H1 (cell line): ENCODE results near the gene TMEM63C. TPM values are rescaled to one million over a fixed set of nuclear protein-coding genes. Genes with fewer than 3 reads are reported as not detected.

Source experiments
- ASH2L ChIP-seq: fragments of 200-600, 300-600 bp; sonication (generic); IDR thresholded peaks from one replicate; pipeline ENCODE4 v1.7.1; 2017; ENCODE audit warnings: low read length
- ATF2 ChIP-seq: IDR thresholded peaks from 2 replicates; pipeline ENCODE4 v1.6.1; 2012; ENCODE audit warnings: low read length, inconsistent platforms
- BCL11A ChIP-seq, 2 experiments: IDR thresholded peaks; one replicate each; pipeline ENCODE4 v1.6.1; 2011; ENCODE audit warnings: low read depth in 2 of 2, low read length in 2 of 2, mild to moderate bottlenecking in 2 of 2
- BRCA1 ChIP-seq: IDR thresholded peaks from 2 replicates; pipeline ENCODE4 v1.6.1; 2012; ENCODE audit warnings: low read depth, low read length, improper control_type of control experiment
- CBX5 ChIP-seq: fragments of 300-800, 300-1000 bp; sonication (generic); IDR thresholded peaks from 2 replicates; pipeline ENCODE4 v1.7.1; 2016; ENCODE audit warnings: antibody characterized with exemption, low read length, low read depth
- CREB1 ChIP-seq: IDR thresholded peaks from 2 replicates; pipeline ENCODE4 v1.6.1; 2012; ENCODE audit warnings: inconsistent platforms
- E2F6 ChIP-seq: IDR thresholded peaks from 2 replicates; pipeline ENCODE4 v1.6.1; 2012; ENCODE audit warnings: inconsistent platforms
- EGR1 ChIP-seq: IDR thresholded peaks from 2 replicates; pipeline ENCODE4 v1.6.1; 2011; ENCODE audit warnings: low read depth, low read length, borderline replicate concordance
- EP300 ChIP-seq, 2 experiments: IDR thresholded peaks; 1 replicate in 1 of 2; 2 replicates in 1 of 2; pipeline ENCODE4 v1.6.1; 2011 to 2012; ENCODE audit warnings: low read depth in 2 of 2, low read length in 2 of 2, mild to moderate bottlenecking in 2 of 2, borderline replicate concordance in 1 of 2, inconsistent platforms in 1 of 2, moderate library complexity in 1 of 2
- GABPA ChIP-seq: IDR thresholded peaks from 2 replicates; pipeline ENCODE4 v1.6.1; 2011; ENCODE audit warnings: mild to moderate bottlenecking, low read length, moderate library complexity, borderline replicate concordance; ENCODE audit not compliant: insufficient read depth
- HDAC2 ChIP-seq, 2 experiments: fragments of 300-600 bp in 1 of 2; sonication (generic) in 1 of 2; IDR thresholded peaks; 2 replicates each; pipeline ENCODE4 v1.6.1; 2011 to 2012; ENCODE audit warnings: low read depth in 2 of 2, low read length in 2 of 2, mild to moderate bottlenecking in 2 of 2, moderate library complexity in 2 of 2, borderline replicate concordance in 1 of 2, inconsistent platforms in 1 of 2
- RAD21 ChIP-seq, 2 experiments: IDR thresholded peaks in 1 of 2; conservative IDR thresholded peaks in 1 of 2; 2 replicates each; pipeline ENCODE4 v1.6.1; 2011; ENCODE audit warnings: low read depth in 2 of 2, low read length in 2 of 2, improper control_type of control experiment in 1 of 2, inconsistent platforms in 1 of 2, mild to moderate bottlenecking in 1 of 2, moderate library complexity in 1 of 2
- RFX5 ChIP-seq: IDR thresholded peaks from 2 replicates; pipeline ENCODE4 v1.6.1; 2011; ENCODE audit warnings: low read depth, low read length, improper control_type of control experiment, borderline replicate concordance
- SIX5 ChIP-seq: IDR thresholded peaks from 2 replicates; pipeline ENCODE4 v1.6.1; 2011; ENCODE audit warnings: mild to moderate bottlenecking, low read depth, low read length
- SUZ12 ChIP-seq: fragments of 200-600 bp; sonication (generic); IDR thresholded peaks from 2 replicates; pipeline ENCODE4 v1.6.1; 2012; ENCODE audit warnings: mild to moderate bottlenecking, inconsistent platforms, low read length, moderate library complexity, mixed read lengths
- TAF1 ChIP-seq: IDR thresholded peaks from 2 replicates; pipeline ENCODE4 v1.6.1; 2011; ENCODE audit warnings: mild to moderate bottlenecking, low read depth, low read length
- TEAD4 ChIP-seq: IDR thresholded peaks from 2 replicates; pipeline ENCODE4 v1.6.1; 2012; ENCODE audit warnings: low read depth, low read length, inconsistent platforms, mixed read lengths
- polyA plus RNA-seq, 7 experiments: library from polyadenylated mRNA; depleted of rRNA in 3 of 7; stranded (reverse) in 5 of 7; unstranded in 2 of 7; fragments of >200 nt in 5 of 7; fragments of 200-250 nt in 2 of 7; gene quantifications; 1 replicate in 5 of 7; 2 replicates in 1 of 7; 4 replicates in 1 of 7; pipeline versions ENCODE4 v1.2.1 to v1.2.3, GENCODE V29; 2011 to 2013; ENCODE audit warnings: missing spikeins in 2 of 7, mixed read lengths in 2 of 7
- total RNA-seq: library from RNA; stranded (reverse); fragmentation: NEBNext Ultra II Directional; extraction: Animal tissue kit (Norgen Biotek cat#: 25700); gene quantifications from 2 replicates; pipeline ENCODE4 v1.2.1, GENCODE V29; 2021
- TF ChIP-seq, protein P1 (sequence below), 3 experiments: IDR thresholded peaks; 1 replicate in 2 of 3; 2 replicates in 1 of 3; pipeline versions ENCODE4 v1.5.1 to v1.6.1; 2011; ENCODE audit warnings: low read length in 3 of 3, mild to moderate bottlenecking in 3 of 3, inconsistent platforms in 2 of 3, low read depth in 1 of 3, moderate library complexity in 1 of 3; ENCODE audit not compliant: insufficient read depth in 1 of 3; ENCODE audit errors: control extremely low read depth in 1 of 3

TMEM63C gene
- total and polyA plus RNA-seq, 2 of the 8 experiments (the other 6 are each of a cell fraction or from before 2014, with no cell fraction given) = 3.0 to 7.6 TPM

DNA sequence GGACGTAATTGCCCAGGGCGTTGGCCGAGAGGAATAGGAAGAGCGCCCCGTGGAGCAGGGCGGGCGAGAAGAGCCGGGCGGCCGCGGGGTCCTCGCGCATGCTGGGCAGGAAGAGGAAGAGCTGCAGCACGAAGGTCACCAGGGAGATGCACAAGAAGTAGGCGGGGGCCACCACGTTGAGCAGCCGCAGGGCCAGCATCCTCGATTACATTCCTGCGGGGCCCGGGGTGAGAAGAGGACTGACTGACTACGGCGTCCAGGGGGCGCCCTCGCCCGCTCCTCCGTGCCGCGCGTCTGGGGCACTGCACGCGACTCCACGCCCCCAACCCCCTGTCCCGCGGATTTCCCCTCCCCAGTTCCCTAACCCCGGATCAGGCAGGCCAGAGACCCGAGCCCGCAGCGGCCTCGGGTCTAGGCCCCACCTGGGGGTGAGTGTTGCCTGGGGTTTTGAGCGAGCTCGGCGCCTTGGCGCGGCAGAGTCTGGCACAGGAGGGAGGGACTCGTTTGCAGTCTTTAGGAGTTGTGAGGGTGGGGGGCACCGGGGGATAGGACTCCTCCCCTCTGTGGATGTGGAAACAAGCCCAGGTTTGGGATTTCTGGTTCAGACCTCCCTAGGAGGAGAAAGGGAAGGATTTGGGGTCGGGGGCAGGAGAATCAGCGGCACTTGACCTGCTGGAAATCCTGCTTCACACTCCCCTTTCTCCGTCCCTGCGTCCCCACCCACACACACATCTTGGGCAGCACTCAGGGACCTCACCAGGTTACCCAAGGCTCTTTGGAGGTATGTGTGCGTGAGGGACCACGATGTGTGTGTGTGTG lies 41.8 kb upstream of the TMEM63C start (continued):
- TF ChIP-seq TEAD4 (peak; percentile 88), CREB1 (peak; percentile 60; the same call in 1 of the 2 replicates), EGR1 (no peak), BRCA1 (no peak), RFX5 (no peak), E2F6 (peak; percentile 67), SUZ12 (no peak), SIX5 (no peak), RAD21 (IDR thresholded peaks at IDR 0.05 in 1 of 2, conservative IDR thresholded peaks at IDR 0.05 in 1 of 2; ENCODE audit: low read depth in 2 of 2, low read length in 2 of 2) (peak; percentile 76 to 77), CBX5 (no peak), GABPA (no peak), EP300 (IDR thresholded peaks at IDR 0.05; ENCODE audit: borderline replicate concordance in 1 of 2, low read depth in 2 of 2, low read length in 2 of 2) (peak in 1 of 2 experiments; percentile 51; a peak in 1 of 3 replicates), HDAC2 (IDR thresholded peaks at IDR 0.05; ENCODE audit: borderline replicate concordance in 1 of 2, low read depth in 2 of 2, low read length in 2 of 2) (peak; percentile 3 to 43; a peak in 1 of 4 replicates), BCL11A (IDR thresholded peaks at IDR 0.05; ENCODE audit: low read depth in 2 of 2, low read length in 2 of 2) (no peak), ATF2 (no peak), TAF1 (no peak), ASH2L (no peak)
- TF ChIP-seq, protein P1, sequence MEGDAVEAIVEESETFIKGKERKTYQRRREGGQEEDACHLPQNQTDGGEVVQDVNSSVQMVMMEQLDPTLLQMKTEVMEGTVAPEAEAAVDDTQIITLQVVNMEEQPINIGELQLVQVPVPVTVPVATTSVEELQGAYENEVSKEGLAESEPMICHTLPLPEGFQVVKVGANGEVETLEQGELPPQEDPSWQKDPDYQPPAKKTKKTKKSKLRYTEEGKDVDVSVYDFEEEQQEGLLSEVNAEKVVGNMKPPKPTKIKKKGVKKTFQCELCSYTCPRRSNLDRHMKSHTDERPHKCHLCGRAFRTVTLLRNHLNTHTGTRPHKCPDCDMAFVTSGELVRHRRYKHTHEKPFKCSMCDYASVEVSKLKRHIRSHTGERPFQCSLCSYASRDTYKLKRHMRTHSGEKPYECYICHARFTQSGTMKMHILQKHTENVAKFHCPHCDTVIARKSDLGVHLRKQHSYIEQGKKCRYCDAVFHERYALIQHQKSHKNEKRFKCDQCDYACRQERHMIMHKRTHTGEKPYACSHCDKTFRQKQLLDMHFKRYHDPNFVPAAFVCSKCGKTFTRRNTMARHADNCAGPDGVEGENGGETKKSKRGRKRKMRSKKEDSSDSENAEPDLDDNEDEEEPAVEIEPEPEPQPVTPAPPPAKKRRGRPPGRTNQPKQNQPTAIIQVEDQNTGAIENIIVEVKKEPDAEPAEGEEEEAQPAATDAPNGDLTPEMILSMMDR (IDR thresholded peaks at IDR 0.05; ENCODE audit: control extremely low read depth in 1 of 3, insufficient read depth in 1 of 3, low read depth in 1 of 3, low read length in 3 of 3) = peak; percentile 73 to 90 (median 79)
